ENCODE data around the gene YAP1.

- TF ChIP-seq POLR2A (IDR thresholded peaks at IDR 0.05) (no peak), CTCF (IDR thresholded peaks at IDR 0.05) (no peak)
Observed at GRCh38 chr11:102272047-102272824, 162.0 kb downstream of the YAP1 start.

Data from body of pancreas (tissue), 4 donors.